Activated CD8-positive, alpha-beta memory T cell treated with anti-CD3 and anti-CD28 coated beads for 36 hours (primary cell): ENCODE data around the gene CIROP. TPM values are rescaled to one million over a fixed set of nuclear protein-coding genes. Genes with fewer than 3 reads are reported as not detected.

Source experiments
- CTCF ChIA-PET: fragments of 350-600 bp; sonication (Branson Sonifier 250); formaldehyde crosslinking; loops from one replicate; lab custom pipeline; 2021; ENCODE audit warnings: antibody characterized with exemption; lab: Charles Lee
- POLR2A ChIA-PET: fragments of 350-600 bp; sonication (Branson Sonifier 250); formaldehyde crosslinking; loops from one replicate; lab custom pipeline; 2021; ENCODE audit warnings: antibody characterized with exemption; lab: Charles Lee
- total RNA-seq, 2 experiments: library from RNA; stranded (reverse); gene quantifications; one replicate each; pipeline ENCODE4 v1.2.3, GENCODE V29; 2021

Gene CIROP
- total RNA-seq, 2 experiments from 2014 or later: not detected

DNA sequence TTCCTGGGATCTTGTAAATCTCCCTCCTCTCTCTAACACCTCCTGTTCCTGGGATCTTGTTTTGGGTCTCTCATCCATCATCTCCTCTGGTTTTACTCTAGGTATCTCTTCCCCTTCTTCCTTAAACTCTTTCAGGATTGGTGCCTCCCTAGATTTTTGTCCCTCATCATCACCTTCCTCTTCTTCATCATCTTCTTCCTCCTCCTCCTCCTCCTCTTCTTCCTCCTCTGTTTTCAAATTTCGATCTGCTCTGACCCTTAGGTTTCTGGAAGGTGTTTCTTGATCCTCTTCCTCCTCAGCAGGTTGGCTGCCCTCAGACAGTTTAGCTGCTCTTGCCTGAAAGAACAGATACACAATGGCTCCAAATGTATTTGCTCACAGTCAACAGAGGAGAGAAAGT lies 24.3 kb downstream of the CIROP start:
- ChIA-PET CTCF (interaction anchor here (1.8 to 2.5 kb wide), 2 partner anchors 12 to 15 kb away, joined by 6 to 10 read pairs; partner anchors contain the start of genes ACIN1 and C14orf119), POLR2A (interaction anchor here (0.5 kb wide), 1 partner anchor 162 kb away, joined by 3 read pairs; the partner anchor contains the start of gene RBM23)

DNA sequence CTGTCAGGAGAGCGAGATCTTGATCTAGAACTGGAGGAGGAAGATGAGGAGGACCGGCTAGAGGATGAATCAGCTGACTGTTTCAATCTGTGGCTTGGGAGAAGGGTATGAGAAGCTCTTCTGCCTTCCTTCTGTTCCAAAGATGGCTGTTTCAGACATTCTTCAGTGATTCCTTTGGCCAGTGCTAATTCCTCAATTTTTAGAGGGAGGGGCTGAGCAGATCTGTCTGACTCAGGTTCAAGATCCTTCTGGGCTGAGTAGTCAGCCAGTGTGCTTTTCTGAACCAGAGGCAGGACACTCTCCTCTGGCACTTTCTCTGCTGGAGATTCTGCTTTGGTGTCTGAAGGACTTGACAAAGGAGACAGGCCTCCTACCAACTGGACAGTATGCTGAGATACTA lies 25.1 kb downstream of the CIROP start:
- CTCF ChIA-PET: interaction anchor here (1.8 to 2.5 kb wide), 2 partner anchors 11 to 16 kb away, joined by 6 to 10 read pairs; partner anchors contain the start of genes ACIN1 and C14orf119

DNA sequence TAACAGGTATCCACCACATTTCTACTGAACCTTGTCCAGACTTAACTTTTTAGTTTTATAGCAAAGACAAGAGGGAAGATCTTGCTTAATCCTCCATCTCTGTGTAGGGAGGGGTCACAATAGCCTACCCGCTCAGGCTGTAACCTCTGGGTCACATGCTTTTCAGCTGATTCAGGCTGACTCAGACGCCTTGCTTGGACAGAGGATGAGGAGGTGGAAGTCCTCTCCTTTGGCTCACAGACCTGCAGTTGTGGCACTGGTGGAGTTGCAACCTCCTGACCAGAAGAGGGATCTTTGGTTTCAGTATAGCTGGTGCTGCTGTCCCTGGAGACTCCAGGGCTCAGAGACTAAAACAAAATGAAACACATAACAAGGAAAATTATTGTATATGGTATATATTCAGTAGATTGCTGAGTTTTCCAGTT lies 26.1 kb downstream of the CIROP start:
- POLR2A ChIA-PET: no interaction called here
- CTCF ChIA-PET: interaction anchor here (2.5 to 3.0 kb wide), 2 partner anchors 10 to 31 kb away, joined by 14 to 22 read pairs; no protein-coding TSS in a partner anchor

More for the DNA sequence above, 25.1 kb downstream of the CIROP start:
- POLR2A ChIA-PET: no interaction called here

DNA sequence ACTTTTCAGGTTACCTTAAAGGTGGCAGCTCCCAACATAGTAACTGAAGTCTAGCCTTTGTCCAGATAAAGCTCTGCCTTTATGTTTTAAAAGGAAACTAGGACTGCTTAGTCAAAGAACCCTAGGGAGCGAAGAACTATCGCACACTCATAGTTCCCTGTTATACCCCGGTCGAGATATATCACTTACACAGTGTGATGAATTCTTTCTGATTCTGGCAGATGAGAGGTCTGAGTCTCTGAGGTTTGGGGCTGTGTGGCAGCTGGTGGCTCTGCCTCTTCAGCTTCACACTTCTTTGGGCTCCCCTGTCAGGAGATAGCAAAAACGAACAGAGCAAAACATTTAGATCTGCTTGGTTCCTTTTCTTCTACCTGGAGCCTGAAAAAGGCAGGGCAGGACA lies 26.8 kb downstream of the CIROP start:
- CTCF ChIA-PET: interaction anchor here (1.2 to 4.1 kb wide), 8 partner anchors 8 to 244 kb away, joined by 4 to 22 read pairs (median 11); partner anchors contain the start of genes ACIN1 and C14orf119
- POLR2A ChIA-PET: no interaction called here

DNA sequence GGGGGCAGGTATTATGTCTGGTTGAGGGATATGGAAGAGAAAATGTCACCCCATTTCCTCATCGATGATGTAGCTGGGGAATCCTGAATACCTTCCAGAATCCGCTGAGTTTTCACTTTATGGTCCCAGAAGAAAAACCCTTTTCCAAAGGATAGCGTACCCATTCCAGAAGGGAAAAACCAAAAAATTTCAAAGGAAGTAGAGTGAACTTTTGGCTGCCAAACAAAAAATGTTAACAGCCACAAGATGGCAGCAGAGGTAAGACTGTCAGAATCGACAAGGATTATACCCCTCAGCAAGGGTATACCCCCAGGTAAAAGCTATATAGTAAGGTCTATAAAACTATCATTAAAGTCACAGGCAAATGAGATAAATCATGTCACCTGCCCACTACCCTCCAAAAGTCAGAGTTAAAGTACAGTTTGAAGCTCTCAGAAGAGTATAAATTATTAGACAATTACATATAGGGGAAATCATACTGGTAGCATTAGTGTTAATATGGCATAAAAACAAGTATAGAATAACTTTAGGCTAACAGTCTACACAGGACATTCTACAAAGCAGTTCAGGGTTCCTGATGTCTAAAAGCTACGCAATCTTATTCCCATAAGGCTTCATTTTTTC lies 27.9 kb downstream of the CIROP start:
- POLR2A ChIA-PET: no interaction called here

DNA sequence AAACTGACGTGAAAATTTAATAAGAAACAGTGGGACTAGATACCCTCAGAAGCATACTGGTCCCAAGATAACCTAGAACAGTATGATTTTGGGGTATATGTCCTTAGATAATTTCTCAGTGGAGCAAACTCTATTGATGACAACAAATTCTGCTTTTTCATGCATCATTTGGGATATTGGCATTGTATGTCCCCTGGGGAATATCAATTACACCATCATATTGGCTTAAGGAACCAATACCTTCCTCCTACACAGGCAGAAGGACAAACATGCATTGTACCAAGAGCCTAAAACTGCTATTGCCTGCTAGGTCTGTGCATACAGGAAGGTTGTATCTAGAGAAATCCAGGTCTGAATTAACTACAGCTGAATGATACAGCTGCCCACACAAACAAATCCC lies 29.9 kb downstream of the CIROP start:
- ChIA-PET POLR2A (interaction anchor here (0.6 kb wide), 1 partner anchor 17 kb away, joined by 11 read pairs; no protein-coding TSS in a partner anchor), CTCF (interaction anchor here (0.8 to 4.1 kb wide), 5 partner anchors 13 to 88 kb away, joined by 3 to 18 read pairs (median 5); partner anchors contain the start of genes ACIN1 and C14orf119)

More for the DNA sequence above, 27.9 kb downstream of the CIROP start:
- CTCF ChIA-PET: interaction anchor here (0.5 to 4.1 kb wide), 19 partner anchors 8 to 245 kb away, joined by 3 to 22 read pairs (median 4); partner anchors contain the start of genes ACIN1 and C14orf119

DNA sequence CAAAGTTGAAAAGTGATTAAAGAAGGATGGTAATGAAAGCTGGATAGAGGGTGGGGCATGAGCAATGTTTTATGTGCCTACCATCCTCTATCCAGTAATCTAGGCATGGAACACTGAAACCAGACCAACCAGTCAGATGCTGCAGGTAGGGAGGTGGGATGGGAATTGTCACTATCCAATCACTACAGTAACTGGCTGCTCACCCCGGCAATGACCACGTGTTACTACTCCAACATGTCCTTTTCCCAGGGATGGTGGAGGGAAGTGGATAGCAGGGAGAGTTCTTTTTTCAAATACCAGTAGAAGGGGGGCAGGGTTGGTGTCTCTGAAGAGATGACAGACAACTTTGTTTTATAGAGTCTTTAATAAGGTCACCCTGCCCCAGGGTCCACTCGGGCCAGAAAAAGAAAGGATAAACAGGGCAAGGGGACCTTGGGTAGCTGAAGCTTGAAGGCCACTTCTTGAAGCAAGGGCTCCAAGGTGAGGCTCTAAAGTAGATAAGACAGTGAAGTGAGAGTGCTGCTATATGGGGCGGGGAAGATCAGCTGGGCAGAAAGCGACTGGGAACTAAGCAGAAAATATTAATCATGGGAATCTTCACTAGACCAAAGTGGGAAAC lies 32.8 kb downstream of the CIROP start:
- POLR2A ChIA-PET: interaction anchor here (1.3 to 2.2 kb wide), 2 partner anchors 14 to 23 kb away, joined by 3 to 10 read pairs; partner anchors contain the start of genes ACIN1 and C14orf119
- CTCF ChIA-PET: interaction anchor here (1.0 to 3.0 kb wide), 9 partner anchors 12 to 99 kb away, joined by 3 to 11 read pairs (median 7); partner anchors contain the start of genes ACIN1 and C14orf119

DNA sequence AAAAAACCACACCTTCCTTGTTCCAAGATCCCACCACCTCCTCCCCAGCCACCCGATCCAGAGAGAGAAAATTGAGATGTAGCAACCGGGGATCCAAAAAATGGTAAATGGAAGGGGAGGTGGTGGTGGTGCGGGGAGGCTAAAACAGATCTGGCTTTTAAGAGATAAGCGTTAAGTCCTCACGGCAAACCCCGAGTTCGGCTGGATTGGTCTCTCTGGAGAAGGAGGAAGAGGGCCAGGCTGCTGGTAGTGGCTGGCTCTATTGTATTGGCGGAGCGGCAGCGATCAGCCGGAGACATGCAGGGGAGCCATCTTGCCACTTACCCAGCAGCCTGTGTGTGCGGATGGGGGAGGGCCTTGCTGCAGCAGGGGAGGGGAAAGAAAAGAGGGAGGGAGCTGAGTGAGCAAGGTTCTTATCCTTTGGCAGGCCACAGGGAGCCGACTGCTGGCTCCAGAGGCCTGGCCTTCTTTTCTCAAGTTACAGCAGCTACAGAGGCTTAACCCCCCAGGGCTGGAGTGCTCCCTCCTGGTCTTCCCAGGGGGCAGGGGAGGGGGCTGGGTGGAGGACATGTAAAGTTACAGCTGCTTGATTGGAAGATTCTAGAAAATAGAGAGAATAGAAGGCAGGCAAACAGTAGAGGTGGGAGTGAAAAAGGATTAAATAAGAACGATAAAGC lies 33.4 kb downstream of the CIROP start:
- ChIA-PET POLR2A (interaction anchor here (1.3 to 2.2 kb wide), 2 partner anchors 13 to 24 kb away, joined by 3 to 10 read pairs; partner anchors contain the start of genes ACIN1 and C14orf119), CTCF (interaction anchor here (1.0 to 3.0 kb wide), 9 partner anchors 11 to 98 kb away, joined by 3 to 11 read pairs (median 7); partner anchors contain the start of genes ACIN1 and C14orf119)

DNA sequence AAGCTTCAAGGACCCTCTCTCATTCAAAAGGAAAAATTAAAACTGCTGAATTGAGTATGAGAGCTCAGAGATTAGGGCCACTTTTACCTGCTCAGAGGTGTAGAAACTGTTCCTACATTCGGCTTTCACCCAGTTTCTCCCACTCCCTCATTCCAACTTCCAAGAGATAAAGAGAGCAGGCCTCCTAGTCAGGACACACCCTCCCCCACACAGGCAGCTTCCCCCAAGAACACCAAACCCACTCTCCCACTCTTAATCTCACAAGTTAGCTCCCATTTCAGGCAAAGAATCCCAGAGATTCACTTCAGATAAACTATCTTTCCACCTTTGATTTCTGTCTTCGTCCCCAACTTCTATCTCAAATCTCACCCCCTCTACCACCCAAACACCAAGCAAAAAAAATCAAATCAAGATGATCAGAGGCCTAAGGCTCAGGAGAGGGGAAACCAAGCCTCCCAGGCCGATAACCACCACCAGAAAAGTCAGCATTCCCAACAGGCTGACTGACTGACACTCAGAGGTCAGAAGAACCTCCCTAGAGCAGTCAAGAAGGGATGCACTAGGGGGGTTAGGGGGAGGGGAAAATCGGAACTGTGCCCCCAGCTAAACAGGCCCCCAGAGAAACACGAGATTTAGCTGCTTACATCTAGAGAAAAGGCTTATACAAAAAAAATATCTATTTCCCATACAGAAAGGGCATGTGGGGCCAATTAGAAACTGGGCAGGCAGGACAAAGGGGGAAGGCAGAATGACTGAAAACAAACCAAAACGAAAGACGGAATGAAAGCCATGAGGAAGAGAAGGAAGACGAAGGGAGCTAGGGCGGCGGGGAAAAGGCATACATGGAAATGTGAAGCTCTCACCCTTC lies 34.3 kb downstream of the CIROP start:
- POLR2A ChIA-PET: interaction anchor here (0.6 to 2.2 kb wide), 2 partner anchors 11 to 25 kb away, joined by 3 to 10 read pairs; partner anchors contain the start of genes ACIN1 and C14orf119
- CTCF ChIA-PET: interaction anchor here (0.8 to 3.0 kb wide), 7 partner anchors 10 to 97 kb away, joined by 3 to 11 read pairs (median 7); partner anchors contain the start of genes ACIN1 and C14orf119

DNA sequence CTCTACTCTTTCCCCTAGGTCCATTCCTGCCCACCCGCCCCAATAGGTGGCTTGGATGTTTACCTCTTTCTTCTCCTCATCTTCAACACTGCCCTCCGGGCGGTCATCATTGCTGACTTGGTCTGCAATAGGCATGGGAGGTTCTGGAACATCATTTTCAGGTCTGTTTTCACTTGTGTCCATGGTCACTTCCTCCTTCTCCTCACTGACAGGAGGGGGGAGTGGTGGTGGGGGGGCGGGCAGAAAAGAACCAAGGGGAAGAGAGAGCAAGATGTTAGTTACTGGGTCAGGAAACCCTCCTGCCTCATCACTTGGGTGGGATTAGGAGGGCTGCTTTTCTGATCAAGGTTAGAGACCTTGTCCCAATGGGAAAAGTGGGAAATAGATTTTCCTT lies 35.4 kb downstream of the CIROP start:
- CTCF ChIA-PET: interaction anchor here (0.5 to 3.1 kb wide), 27 partner anchors 8 to 233 kb away, joined by 3 to 53 read pairs (median 7); partner anchors contain the start of genes ACIN1, AJUBA, C14orf119 and CDH24
- POLR2A ChIA-PET: interaction anchor here (0.6 to 1.1 kb wide), 3 partner anchors 22 to 58 kb away, joined by 4 to 7 read pairs (median 6); partner anchors contain the start of genes ACIN1 and C14orf119

DNA sequence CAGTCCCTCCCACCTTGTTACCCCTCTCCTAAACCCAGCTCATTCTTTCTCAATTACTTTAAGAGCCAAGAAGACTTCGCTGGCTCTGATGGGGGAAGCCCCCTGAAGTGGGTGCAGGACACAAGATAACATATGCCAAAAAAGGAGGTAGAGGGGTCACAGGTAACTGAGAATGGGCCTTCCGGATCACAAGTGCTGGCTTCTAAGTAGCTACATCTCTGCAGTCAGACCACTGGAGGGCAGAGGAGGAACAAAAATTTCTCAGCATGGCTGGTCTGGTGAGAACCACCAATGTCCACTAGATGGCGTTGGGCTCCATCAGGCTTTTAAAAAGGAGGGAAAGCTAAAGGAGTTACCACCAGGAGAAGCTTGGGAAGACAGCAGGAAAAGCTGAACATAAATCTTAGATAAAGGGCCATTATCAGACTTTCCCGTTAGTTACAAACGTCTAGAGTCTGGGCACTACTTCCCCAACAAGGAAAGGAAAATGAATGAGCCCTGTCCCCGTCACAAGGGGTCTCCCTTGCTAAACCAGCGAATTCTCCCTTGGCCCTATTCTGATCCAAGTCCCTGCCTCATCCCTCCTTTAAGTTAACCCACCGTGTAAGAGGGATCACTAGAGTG lies 35.9 kb downstream of the CIROP start:
- ChIA-PET CTCF (interaction anchor here (0.5 to 3.1 kb wide), 30 partner anchors 9 to 234 kb away, joined by 3 to 53 read pairs (median 6); partner anchors contain the start of genes ACIN1, AJUBA, C14orf119 and CDH24), POLR2A (interaction anchor here (0.6 to 1.4 kb wide), 5 partner anchors 11 to 71 kb away, joined by 4 to 7 read pairs (median 5); partner anchors contain the start of genes ACIN1, C14orf119 and CDH24)

DNA sequence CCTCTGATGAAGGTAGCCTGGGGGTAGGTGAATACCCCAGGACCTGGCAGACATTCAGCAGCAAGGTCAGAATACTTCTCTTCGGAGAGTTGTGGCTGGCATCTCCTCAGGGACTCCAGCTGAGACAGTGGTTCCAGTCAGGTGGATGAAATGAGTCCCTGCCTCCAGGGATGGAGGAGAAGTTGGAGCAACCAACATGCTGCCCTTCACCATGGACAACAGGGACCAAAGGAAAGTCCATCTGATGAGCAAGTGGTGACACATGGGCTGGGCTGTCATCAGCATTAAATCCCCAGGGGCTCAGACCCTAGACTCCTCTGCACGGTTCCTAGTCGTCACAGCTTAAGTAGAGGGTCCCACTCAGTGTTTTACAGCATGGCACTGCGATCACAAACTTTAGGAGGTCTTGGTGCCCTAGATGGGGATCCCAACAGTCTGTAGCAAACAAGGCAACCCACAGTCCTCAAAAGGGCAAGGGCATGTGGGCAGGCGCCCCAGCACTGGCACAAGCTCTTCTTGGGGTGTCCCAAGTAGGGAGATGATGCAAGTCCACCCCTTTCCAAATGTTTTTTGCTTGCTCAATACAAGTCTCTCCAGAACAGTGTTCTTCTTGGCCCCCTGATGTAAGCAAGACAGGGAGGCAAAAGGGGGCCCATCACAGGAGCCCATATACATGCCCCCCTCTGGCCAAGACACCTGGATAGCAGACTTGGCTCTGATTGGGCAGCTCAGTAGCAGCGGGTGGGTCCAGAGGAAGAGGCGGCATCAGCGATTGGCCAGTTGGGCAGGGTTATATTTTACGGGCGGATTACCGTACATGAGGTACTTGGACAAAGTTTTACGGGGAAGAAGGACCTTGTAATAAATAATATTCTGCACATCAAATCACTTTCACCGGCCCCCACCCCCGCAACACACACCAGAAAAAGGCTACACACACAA lies 36.7 kb downstream of the CIROP start:
- POLR2A ChIA-PET: interaction anchor here (0.6 to 1.4 kb wide), 4 partner anchors 10 to 71 kb away, joined by 4 to 7 read pairs (median 4); partner anchors contain the start of genes ACIN1, C14orf119 and CDH24

DNA sequence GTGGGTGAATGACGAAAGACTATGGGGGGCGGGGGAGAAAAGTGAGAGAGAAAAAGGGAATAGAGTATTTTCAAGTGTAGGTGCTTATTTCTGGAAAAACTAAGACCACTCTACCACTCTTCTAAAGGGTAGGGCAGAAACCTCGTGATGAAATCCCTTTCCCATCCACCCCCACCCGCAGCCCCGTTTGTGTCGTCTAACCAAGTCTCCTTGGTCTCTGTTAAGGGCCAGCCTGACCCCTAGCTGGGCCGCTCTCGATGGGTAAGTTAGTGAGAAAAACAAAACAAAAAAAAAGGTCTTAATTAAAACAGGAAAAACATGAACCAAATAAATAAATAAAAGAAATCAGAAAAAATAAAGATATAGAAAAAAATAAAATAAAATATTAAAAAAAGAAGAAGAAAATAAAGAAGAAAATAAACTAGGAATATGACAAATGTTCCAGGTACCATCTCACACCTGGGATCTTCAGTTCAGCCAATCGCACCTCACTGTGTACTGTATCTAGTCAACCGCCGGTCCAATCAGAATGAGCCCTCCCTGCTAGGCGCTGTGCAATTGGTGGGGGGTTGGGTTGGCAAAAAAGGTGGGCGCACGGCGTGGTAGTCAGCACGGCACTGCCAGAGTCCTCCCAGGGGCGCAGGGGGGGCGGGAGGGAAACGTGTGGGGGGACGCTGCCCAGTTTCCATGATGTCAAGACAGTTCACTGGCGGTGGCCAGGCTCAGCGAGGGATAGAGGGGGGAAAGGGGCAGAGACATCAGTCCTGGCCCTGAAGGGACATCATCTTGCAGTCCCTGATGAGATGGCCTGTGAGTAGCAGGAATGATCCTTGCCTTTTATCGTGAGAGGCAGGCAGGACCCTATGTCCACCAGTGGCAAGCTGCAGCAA lies 37.7 kb downstream of the CIROP start:
- CTCF ChIA-PET: interaction anchor here (0.7 to 3.1 kb wide), 6 partner anchors 9 to 111 kb away, joined by 4 to 53 read pairs (median 12); partner anchors contain the start of genes AJUBA, CDH24 and HAUS4

More for the DNA sequence above, 36.7 kb downstream of the CIROP start:
- CTCF ChIA-PET: interaction anchor here (0.6 to 3.1 kb wide), 30 partner anchors 9 to 234 kb away, joined by 3 to 53 read pairs (median 6); partner anchors contain the start of genes ACIN1, AJUBA, C14orf119 and CDH24

DNA sequence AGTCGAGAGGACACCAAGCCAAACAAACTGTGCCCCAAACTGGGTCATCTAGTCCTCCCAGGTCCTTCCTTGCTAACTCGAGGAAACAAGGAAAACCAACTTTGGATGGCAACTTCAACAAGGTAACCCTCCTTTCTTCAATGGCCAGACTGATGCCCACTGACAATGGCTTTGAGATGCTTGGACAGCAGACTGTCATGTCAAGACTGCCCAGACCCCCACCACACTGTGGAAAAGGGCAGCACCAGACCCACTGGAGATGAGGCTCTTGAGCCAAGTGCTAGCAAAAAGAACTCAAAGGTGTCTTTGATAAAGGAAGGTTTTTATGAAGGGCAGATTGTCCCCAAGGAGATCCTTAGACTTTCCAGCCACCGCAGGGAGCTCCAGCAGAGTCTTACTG lies 38.4 kb downstream of the CIROP start:
- CTCF ChIA-PET: interaction anchor here (0.7 to 3.1 kb wide), 2 partner anchors 9 to 93 kb away, joined by 4 to 53 read pairs; partner anchors contain the start of gene CDH24
- POLR2A ChIA-PET: no interaction called here

More for the DNA sequence above, 37.7 kb downstream of the CIROP start:
- POLR2A ChIA-PET: no interaction called here
